ENCODE data around the gene CNOT1.

The CNOT1 gene

DNA sequence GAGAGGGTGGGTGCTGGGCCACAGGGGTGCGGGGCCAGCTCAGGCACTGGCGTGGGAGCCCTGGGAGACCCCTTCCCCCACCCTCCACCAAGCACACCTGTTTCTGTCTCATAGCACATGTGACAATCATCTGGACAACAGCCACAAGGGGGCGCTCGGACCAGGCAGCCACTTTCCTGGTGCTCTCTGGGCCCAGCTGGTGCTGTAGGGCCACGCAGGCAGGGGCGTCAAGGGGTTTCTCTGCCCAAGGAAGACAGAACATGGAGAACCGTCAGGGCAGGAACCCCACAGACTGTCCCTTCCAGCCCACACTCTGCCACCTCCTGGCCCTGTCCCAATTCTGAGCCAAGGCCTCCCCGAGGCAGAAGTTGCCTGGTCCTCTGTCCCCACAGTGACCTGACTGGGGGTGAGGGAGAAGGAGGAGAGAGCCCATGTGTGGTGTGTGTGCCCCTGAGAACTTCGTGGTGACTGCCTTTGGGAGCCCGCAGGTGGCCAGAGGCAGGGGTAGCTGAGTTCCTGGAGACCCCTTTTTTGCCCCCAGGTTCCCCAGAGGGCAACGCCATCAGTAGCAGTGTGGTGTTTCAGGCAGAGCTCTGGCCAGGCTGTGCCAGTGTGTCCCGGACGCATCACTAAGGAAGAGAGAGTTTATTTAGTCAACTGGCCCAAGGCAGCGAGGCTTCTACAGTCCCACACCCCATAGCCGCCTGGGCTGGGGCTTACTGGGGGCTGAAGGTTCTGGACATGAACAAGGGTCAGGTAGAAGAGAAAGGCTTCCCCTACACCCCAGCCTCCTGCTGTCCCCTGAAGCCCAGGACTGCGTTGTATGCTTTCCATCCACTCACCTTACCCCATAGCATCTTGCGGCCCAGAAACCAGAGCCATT is 117.5 kb downstream of the CNOT1 start:
- Histone ChIP-seq H3K9ac (ENCODE audit: low read depth, low read length, poor library complexity, severe bottlenecking) (no peak overlapping the region), H2AFZ (ENCODE audit: low read length) (no peak overlapping the region), H3K9me2 (replicated peaks; ENCODE audit: low read depth, low read length) (no peaks in the 10 kb centered on the region), H3K9me3 (ENCODE audit: insufficient read depth, low read depth, low read length) (no peaks in the 10 kb centered on the region), H3K79me2 (ENCODE audit: insufficient read depth, low read length) (no peaks in the 10 kb centered on the region), H4K20me1 (ENCODE audit: insufficient read depth, low read length, poor library complexity, severe bottlenecking) (no peaks in the 10 kb centered on the region), H3K4me3 (ENCODE audit: low read length, poor library complexity, severe bottlenecking) (no peak overlapping the region), H3K4me2 (ENCODE audit: low read depth, low read length, poor library complexity, severe bottlenecking) (no peak overlapping the region), H3K4me1 (ENCODE audit: insufficient read depth, low read length, poor library complexity, severe bottlenecking) (no peaks in the 10 kb centered on the region), H3F3A (ENCODE audit: low read depth) (no peaks in the 10 kb centered on the region), H3K27me3 (ENCODE audit: insufficient read depth, low read length, poor library complexity, severe bottlenecking) (no peaks in the 10 kb centered on the region), H3K36me3 (ENCODE audit: insufficient read depth, low read length) (peaks cover 17% of the 10 kb centered on the region; the same call in 1 of the 2 replicates)
- TF ChIP-seq, protein P1, sequence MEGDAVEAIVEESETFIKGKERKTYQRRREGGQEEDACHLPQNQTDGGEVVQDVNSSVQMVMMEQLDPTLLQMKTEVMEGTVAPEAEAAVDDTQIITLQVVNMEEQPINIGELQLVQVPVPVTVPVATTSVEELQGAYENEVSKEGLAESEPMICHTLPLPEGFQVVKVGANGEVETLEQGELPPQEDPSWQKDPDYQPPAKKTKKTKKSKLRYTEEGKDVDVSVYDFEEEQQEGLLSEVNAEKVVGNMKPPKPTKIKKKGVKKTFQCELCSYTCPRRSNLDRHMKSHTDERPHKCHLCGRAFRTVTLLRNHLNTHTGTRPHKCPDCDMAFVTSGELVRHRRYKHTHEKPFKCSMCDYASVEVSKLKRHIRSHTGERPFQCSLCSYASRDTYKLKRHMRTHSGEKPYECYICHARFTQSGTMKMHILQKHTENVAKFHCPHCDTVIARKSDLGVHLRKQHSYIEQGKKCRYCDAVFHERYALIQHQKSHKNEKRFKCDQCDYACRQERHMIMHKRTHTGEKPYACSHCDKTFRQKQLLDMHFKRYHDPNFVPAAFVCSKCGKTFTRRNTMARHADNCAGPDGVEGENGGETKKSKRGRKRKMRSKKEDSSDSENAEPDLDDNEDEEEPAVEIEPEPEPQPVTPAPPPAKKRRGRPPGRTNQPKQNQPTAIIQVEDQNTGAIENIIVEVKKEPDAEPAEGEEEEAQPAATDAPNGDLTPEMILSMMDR (conservative IDR thresholded peaks at IDR 0.05; ENCODE audit: low read length): peak; percentile 85
- TF ChIP-seq EZH2phosphoT487 (IDR thresholded peaks at IDR 0.05; ENCODE audit: borderline replicate concordance): no peak

DNA sequence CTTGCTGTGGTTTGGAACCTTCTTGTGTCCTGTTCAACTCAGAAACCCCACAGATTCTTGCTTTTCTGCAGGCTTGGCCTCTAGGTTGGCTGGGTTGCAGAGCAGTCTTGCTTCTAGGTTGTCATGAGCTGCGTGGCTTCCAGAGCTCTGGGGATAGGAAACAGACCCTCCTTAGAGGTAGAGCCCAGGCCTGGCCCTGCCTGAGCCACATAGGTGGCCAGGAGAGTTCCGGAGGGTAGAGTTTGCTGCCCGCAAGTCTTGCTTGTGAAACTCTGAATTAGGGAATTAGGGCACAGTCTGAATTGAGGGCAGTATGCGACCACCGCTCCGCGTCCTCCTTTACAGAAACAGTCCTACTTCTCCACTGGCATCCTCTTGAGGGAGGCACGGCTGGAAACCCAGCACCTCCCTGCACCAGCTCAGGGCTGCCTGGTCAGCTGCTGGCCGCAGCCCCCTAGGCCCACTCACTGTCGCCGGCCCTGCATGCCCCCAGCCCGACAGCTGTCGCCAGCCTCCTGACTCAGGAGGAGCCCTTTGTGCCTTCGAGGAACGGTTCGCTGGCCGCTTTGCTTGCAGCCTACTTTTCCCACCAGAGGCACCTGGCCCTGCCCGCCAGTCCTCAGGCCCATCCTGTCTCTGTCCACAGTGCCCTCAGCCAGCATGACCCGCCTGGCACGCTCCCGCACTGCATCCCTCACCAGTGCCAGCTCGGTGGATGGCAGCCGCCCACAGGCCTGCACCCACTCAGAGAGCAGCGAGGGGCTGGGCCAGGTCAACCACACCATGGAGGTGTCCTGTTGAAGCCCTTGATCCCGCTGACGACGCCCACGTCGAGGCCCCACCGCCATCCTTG is 118.6 kb downstream of the CNOT1 start:
- no peaks in the 10 kb centered on the region for H3K9me2 ChIP-seq (replicated peaks; ENCODE audit: low read depth, low read length)
- H3K4me2 ChIP-seq (ENCODE audit: low read depth, low read length, poor library complexity, severe bottlenecking): no peak overlapping the region
- H3K9ac ChIP-seq (ENCODE audit: low read depth, low read length, poor library complexity, severe bottlenecking): no peak overlapping the region
- H3K79me2 ChIP-seq (ENCODE audit: insufficient read depth, low read length): no peaks in the 10 kb centered on the region
- no peaks in the 10 kb centered on the region for H3K4me1 ChIP-seq (ENCODE audit: insufficient read depth, low read length, poor library complexity, severe bottlenecking)
- H4K20me1 ChIP-seq (ENCODE audit: insufficient read depth, low read length, poor library complexity, severe bottlenecking): no peaks in the 10 kb centered on the region
- H3K9me3 ChIP-seq (ENCODE audit: insufficient read depth, low read depth, low read length): no peaks in the 10 kb centered on the region
- TF ChIP-seq, protein P1 (conservative IDR thresholded peaks at IDR 0.05; ENCODE audit: low read length): no peak
- TF ChIP-seq EZH2phosphoT487 (IDR thresholded peaks at IDR 0.05; ENCODE audit: borderline replicate concordance): no peak
- no peaks in the 10 kb centered on the region for H3F3A ChIP-seq (ENCODE audit: low read depth)
- H2AFZ ChIP-seq (ENCODE audit: low read length): no peak overlapping the region
- H3K4me3 ChIP-seq (ENCODE audit: low read length, poor library complexity, severe bottlenecking): no peak overlapping the region
- peaks cover 7% of the 10 kb centered on the region; the same call in 1 of the 2 replicates for H3K36me3 ChIP-seq (ENCODE audit: insufficient read depth, low read length)
- H3K27me3 ChIP-seq (ENCODE audit: insufficient read depth, low read length, poor library complexity, severe bottlenecking): no peaks in the 10 kb centered on the region

DNA sequence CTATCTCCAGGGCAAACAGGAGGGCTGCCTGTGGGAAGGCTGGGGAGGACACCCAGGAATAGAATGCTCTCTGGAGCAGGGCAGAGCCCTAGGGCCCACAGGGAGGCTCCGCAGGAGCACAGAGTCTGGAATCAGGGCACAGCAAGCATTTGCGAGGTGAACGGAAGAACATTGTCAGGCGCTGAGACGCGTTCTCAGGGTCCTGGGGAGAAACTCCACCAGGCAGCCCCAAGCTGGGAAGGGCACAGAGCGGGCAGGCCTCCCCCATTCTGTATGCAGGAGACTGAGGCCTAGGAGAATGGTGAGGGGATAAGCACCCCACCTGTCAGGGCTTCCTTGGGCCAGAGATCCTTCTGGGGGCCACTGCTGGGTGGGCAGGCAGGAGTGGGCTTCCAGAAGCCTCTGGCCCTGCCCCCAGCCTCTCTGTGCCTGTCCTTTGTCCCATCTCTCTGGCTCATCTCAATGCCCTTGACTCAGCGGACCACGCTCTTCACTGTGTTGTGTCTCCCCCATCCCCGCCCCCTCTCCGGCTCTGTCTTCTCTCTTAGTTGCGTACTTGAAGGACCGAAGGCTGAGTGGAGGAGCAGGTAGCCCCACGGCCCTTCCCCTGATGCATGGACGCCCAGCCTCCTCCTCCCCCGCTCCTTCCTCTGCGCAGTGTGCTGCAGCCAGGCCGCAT is 119.4 kb downstream of the CNOT1 start:
- Histone ChIP-seq H2AFZ (ENCODE audit: low read length) (no peak overlapping the region), H3K9ac (ENCODE audit: low read depth, low read length, poor library complexity, severe bottlenecking) (no peak overlapping the region), H3K9me2 (replicated peaks; ENCODE audit: low read depth, low read length) (no peaks in the 10 kb centered on the region), H3K27me3 (ENCODE audit: insufficient read depth, low read length, poor library complexity, severe bottlenecking) (no peaks in the 10 kb centered on the region), H3K4me2 (ENCODE audit: low read depth, low read length, poor library complexity, severe bottlenecking) (no peak overlapping the region), H3K9me3 (ENCODE audit: insufficient read depth, low read depth, low read length) (no peaks in the 10 kb centered on the region), H3K36me3 (ENCODE audit: insufficient read depth, low read length) (peaks cover 7% of the 10 kb centered on the region; the same call in 1 of the 2 replicates), H3F3A (ENCODE audit: low read depth) (no peaks in the 10 kb centered on the region), H3K79me2 (ENCODE audit: insufficient read depth, low read length) (no peaks in the 10 kb centered on the region), H4K20me1 (ENCODE audit: insufficient read depth, low read length, poor library complexity, severe bottlenecking) (no peaks in the 10 kb centered on the region), H3K4me3 (ENCODE audit: low read length, poor library complexity, severe bottlenecking) (no peak overlapping the region), H3K4me1 (ENCODE audit: insufficient read depth, low read length, poor library complexity, severe bottlenecking) (no peaks in the 10 kb centered on the region)
- no peak for TF ChIP-seq EZH2phosphoT487 (IDR thresholded peaks at IDR 0.05; ENCODE audit: borderline replicate concordance)
- TF ChIP-seq, protein P1 (conservative IDR thresholded peaks at IDR 0.05; ENCODE audit: low read length): no peak

Measured in Loucy (cell line).